Adipose tissue (tissue), 3 donors: Measurements from ENCODE around the gene VPREB3. TPM values are rescaled to one million over a fixed set of nuclear protein-coding genes. Genes with fewer than 3 reads are reported as not detected.

Experiments
- H3K27ac ChIP-seq: one replicate; pipeline ENCODE4 v1.5.1; 2013; ENCODE audit warnings: low read depth, low read length
- WGBS, 3 donors: extraction: QIAGEN DNeasy Blood & Tissue Kit; methylation state at CpG; one replicate each; pipeline ENCODE4 v1.1.7; 2013; 5-methylcytosine and 5-hydroxymethylcytosine counted together
- polyA plus RNA-seq, 3 donors: library from polyadenylated mRNA; stranded (reverse); fragments of 200-250 nt; gene quantifications; one replicate each; pipeline ENCODE4 v1.2.3, GENCODE V29; 2013
- donor health status: healthy with polysubstance abuse.
- donor health status: Bipolar disorder and iron deficiency.
- donor health status: healthy.

VPREB3 gene
- polyA plus RNA-seq, 3 donors = 0.87 to 1.1 TPM; not detected in 1

DNA sequence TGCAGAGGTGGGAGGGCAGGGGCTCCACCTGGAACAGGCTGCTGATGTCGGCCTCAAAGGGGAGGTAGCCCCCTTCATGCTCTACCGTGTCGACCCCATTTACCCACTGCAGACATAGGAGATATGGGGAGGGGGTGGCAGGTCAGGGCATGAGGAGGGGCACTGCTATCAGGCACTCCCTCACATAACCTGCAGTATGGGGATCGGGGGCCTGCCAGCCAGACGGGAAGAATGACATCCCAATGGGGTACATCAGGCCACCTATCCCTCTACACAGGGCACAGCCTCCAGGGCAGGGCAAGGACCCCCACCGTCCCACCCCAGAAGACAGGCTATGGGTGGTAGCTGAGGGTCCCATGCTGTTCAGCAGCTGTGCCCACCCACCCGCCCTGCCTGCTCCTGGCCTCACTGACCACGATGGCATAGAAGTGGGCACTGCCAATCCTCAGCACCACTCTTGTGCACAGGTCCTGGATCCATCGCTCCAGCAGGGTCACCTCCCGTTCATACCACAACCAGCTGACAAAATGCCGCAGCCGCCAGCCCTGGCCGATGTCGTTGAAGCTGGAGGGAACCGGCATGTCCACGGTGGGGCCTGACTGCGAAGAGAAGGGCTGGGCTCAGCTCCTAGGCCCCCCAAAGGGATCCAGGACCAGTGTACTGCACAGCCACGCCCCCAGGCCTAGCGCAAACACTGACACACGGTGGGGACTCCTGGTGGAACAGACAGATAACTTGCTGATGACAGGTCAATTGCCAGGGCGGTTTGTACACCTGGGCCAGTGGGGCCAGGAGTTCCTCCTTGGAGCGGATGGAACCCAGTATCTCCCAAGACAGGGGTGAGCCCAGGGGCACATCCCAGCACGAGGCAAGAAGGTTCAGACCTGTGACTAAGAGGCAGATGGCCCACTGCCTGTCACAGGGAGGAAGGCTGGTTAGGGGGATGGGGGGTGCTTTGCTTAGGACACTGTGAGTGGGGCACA, 39.3 kb downstream of the VPREB3 start:
- WGBS, 3 donors = 89 to 91% (median 89%) methylated on average over 23 of the region's 23 CpGs

DNA sequence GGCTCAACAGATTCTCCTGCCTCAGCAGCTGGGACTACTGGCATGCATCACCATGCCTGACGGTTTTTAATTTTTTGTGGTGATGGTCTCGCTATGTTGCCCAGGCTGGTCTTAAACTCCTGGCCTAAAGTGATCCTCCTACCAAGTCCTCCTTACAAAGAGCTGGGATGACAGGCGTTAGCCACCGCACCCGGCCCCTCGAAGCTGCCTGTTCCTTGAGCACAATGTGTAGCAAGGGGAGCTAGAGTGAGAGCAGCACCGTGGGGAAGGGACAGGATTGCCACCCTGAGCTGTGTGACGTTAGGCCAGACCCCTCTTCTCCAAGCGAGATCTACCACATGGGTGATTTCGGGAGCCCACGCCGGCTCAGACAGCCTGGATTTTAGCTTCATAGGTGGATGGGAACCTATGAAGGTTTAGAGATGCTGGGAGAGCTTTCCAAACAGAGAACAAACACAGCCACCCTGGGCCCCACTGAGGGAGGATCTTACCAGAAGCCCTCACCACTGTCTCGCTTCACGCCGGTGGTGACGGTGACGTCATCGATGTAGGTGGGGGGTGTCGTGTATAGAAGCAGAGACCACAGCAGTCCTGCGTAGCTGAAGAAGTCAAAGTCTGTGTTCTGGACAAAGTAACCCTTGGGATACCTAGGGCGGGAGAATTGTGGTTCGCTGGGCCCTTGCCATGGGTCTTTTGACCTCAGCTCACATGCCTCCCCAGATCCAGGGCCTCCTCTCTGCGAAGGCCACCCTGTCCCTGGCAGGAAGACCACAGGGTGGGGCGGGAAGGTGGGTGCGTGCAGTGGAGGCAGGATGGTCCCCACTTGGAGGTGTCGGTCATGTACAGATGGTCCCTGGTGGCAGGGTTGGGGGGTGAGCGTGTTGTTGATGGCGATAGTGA, 40.3 kb downstream of the VPREB3 start:
- 90 to 96% (median 94%) methylated on average over 28 of the region's 28 CpGs for WGBS, 3 donors
- H3K27ac ChIP-seq = no peak overlapping the region

More for the DNA sequence above, 39.3 kb downstream of the VPREB3 start:
- no peak overlapping the region for H3K27ac ChIP-seq

DNA sequence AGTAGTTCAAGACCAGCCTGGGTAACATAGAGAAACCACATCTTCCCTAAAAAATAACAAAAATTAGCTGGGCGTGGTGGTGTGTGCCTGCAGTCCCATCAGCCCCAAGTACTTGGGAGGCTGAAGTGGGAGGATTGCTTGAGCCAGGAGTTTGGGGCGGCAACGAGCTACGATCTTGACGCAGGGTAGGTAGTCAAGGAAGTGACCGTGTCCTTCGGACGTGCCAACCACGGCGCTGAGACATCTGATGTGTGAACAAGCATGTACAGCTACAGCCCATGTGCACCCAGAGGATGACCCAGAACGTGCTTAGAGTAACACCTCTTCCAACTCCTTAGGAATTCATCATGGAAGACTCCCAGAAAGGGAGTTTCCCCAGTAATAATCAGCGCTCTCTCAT, 42.0 kb downstream of the VPREB3 start:
- 92 to 95% (median 94%) methylated on average over 12 of the region's 12 CpGs for WGBS, 3 donors
- H3K27ac ChIP-seq = no peak overlapping the region

DNA sequence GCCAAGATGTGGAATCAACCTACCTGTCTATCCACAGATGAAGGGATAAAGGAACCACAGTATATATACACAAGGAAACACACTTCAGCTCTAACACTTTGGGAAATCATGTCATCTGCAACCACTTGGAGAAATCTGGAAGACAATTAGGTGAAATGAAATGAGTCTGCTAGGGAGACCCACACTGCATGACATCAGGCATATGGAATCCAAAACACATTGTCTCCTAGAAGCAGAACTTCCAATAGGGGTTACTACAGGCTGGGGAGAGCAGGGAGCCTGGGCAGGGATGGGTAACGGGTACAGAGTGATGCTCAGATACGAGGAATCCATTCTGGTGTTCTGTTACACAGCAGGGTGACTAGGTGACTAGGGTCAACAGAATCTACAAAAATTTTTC, 45.1 kb downstream of the VPREB3 start:
- 86 to 98% (median 94%) methylated on average over 2 of the region's 2 CpGs for WGBS, 3 donors

DNA sequence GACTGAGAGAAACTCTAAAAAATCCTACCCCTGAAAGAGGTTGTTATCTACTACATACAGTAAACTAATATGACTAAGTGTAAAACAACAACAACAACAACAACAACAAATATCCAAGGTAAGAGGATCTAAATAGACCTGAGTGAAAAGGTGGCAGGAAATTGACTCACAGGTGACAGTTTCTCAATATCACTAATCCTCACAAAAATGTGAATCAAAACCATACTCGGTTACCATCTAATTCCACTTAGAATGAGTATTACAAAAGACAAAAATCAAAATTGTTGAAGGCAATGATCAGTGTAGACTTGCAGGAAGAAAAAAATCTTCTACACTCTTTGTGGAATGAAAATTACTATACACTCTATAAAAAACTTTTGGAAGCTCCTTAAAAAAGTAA, 46.0 kb downstream of the VPREB3 start:
- 76 to 90% (median 88%) methylated on average over 1 of the region's 1 CpG for WGBS, 3 donors
- no peak overlapping the region for H3K27ac ChIP-seq

More for the DNA sequence above, 45.1 kb downstream of the VPREB3 start:
- no peak overlapping the region for H3K27ac ChIP-seq

DNA sequence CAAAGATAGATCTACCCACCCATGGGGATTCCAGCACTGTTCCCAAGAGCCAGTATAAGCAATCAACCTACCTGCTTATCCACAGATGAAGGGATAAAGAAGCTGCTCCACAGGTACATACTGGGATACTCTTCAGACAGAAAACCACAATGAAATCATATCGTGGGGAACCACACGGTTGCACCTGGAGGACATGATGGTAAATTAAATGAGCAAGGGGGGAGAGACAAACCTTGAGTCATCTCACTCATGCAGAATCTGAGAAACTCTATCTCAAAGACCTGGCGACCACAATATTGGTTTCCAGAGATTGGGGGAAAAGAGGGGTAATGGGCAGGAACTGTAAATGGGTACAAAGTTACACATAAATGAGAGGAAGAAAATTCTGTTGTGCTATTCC, 48.9 kb downstream of the VPREB3 start:
- 81 to 93% (median 84%) methylated on average over 3 of the region's 3 CpGs for WGBS, 3 donors
- no peak overlapping the region for H3K27ac ChIP-seq

DNA sequence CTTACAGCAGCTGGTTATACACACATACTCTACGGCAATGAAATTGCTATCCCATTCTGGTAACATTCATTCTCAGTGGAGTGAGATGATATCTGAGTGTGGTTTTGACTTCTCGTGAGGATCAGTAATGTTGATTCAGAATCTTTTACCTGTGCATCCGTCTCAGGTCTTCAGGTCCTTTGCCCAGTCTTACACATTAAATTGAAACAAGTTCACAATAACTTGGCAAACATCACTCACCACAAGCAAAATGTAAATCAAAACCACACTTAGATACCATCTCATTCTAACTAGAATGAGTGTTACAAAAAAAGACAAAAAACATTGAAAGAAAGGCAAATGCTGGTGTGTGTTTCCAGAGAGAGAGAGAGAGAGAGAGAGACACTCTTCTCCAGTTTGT, 49.4 kb downstream of the VPREB3 start:
- WGBS, 3 donors = 88 to 92% (median 88%) methylated on average over 3 of the region's 3 CpGs
- H3K27ac ChIP-seq = no peak overlapping the region

DNA sequence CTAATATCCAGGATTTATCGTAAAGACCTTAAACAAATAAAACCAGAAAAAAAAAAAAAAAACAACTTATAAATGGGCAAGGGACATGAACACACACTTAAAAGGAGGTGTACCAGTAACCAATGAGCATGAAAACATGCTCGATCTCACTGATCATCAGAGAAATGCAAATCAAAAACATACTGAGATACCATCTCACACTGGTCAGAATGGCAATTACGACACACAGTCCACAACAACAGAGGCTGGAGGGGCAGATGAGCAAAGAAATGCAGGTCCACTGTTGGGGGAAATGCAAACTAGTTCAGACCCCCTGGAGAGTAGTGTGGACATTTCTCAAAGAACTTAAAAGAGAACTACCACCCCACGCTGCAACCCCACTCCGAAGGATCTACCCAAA, 50.2 kb downstream of the VPREB3 start:
- H3K27ac ChIP-seq = no peak overlapping the region
- 90 to 92% (median 91%) methylated on average over 5 of the region's 5 CpGs for WGBS, 3 donors

Other genes starting within 250 kb of the VPREB3 start
- not detected for gene IGLL1, start 174.1 kb downstream of the VPREB3 start, polyA plus RNA-seq
- under 1 TPM; 0.12 to 0.56 (median 0.18) TPM for gene DRICH1, start 122.1 kb downstream of the VPREB3 start, polyA plus RNA-seq
- gene RGL4, start 63.4 kb downstream of the VPREB3 start, polyA plus RNA-seq = 10 to 100 TPM in 1 of 3 donors, 1 to 10 TPM in 1, under 1 TPM in 1; 0.40 to 13.9 (median 9.5) TPM
- gene ZNF70, start 3.3 kb downstream of the VPREB3 start, polyA plus RNA-seq = 1 to 10 TPM in 2 of 3 donors, under 1 TPM in 1; 0.71 to 1.3 (median 1.0) TPM
- under 1 TPM in 1 of 3 donors, not detected in 2; 0.12 TPM for gene C22orf15, start 8.6 kb upstream of the VPREB3 start, polyA plus RNA-seq
- 100 to 1,000 TPM in 2 of 3 donors, 10 to 100 TPM in 1; 75.1 to 432 (median 284) TPM for gene CHCHD10, start 13.5 kb upstream of the VPREB3 start, polyA plus RNA-seq
- gene MMP11, start 18.4 kb upstream of the VPREB3 start, polyA plus RNA-seq = 1 to 10 TPM in 2 of 3 donors, under 1 TPM in 1; 0.66 to 1.9 (median 1.6) TPM
- gene SMARCB1, start 32.5 kb upstream of the VPREB3 start, polyA plus RNA-seq = 10 to 100 TPM; 33.5 to 50.1 (median 38.6) TPM
- gene DERL3, start 84.6 kb upstream of the VPREB3 start, polyA plus RNA-seq = 10 to 100 TPM in 1 of 3 donors, 1 to 10 TPM in 1, under 1 TPM in 1; 0.79 to 26.4 (median 1.9) TPM
- gene SLC2A11, start 103.5 kb upstream of the VPREB3 start, polyA plus RNA-seq = 10 to 100 TPM in 2 of 3 donors, 1 to 10 TPM in 1; 6.2 to 12.3 (median 10.3) TPM
- 100 to 1,000 TPM; 327 to 436 (median 380) TPM for gene MIF, start 140.0 kb upstream of the VPREB3 start, polyA plus RNA-seq
- 10 to 100 TPM in 2 of 3 donors, 1 to 10 TPM in 1; 6.2 to 12.9 (median 10.0) TPM for gene GSTT2B, start 206.8 kb upstream of the VPREB3 start, polyA plus RNA-seq
- 10 to 100 TPM in 1 of 3 donors, 1 to 10 TPM in 2; 1.8 to 10.6 (median 3.1) TPM for gene DDTL, start 212.5 kb upstream of the VPREB3 start, polyA plus RNA-seq
- gene DDT, start 220.0 kb upstream of the VPREB3 start, polyA plus RNA-seq = 100 to 1,000 TPM; 237 to 642 (median 528) TPM
- gene GSTT2, start 225.7 kb upstream of the VPREB3 start, polyA plus RNA-seq = 1 to 10 TPM in 1 of 3 donors, under 1 TPM in 1, not detected in 1; 0.28 to 2.7 TPM